22Rv1 (cell line): ENCODE data around the gene MAEA.

Source experiments
- ZFX ChIP-seq: fragments of 450-650 bp; IDR thresholded peaks from 2 replicates; pipeline ENCODE4 v1.6.1; 2017; ENCODE audit warnings: antibody characterized with exemption, borderline replicate concordance
- TF ChIP-seq, protein P1 (sequence below): fragments of 450-650 bp; IDR thresholded peaks from 2 replicates; pipeline ENCODE4 v1.5.1; 2017; ENCODE audit warnings: mild to moderate bottlenecking

DNA sequence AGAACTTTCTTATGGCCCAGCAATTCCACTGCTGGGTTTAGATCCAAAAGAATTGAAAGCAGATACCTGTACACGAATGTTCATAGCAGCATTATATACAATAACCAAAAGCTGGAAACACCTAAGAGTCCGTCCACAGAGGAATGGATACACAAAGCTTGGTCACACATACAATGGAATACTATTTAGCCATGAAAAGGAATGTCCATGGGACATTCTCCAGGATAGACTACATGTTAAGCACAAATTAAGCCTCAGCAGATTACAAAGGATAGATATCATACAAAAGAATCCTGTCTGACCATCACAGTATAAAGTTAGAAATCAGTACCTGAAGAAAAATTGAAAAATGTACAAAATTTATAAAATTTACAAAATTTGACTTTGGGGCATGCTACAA lies 12.7 kb upstream of the MAEA start:
- TF ChIP-seq, protein P1, sequence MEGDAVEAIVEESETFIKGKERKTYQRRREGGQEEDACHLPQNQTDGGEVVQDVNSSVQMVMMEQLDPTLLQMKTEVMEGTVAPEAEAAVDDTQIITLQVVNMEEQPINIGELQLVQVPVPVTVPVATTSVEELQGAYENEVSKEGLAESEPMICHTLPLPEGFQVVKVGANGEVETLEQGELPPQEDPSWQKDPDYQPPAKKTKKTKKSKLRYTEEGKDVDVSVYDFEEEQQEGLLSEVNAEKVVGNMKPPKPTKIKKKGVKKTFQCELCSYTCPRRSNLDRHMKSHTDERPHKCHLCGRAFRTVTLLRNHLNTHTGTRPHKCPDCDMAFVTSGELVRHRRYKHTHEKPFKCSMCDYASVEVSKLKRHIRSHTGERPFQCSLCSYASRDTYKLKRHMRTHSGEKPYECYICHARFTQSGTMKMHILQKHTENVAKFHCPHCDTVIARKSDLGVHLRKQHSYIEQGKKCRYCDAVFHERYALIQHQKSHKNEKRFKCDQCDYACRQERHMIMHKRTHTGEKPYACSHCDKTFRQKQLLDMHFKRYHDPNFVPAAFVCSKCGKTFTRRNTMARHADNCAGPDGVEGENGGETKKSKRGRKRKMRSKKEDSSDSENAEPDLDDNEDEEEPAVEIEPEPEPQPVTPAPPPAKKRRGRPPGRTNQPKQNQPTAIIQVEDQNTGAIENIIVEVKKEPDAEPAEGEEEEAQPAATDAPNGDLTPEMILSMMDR: no peak
- TF ChIP-seq ZFX: no peak
